H9 (cell line): Measurements from ENCODE around the gene CLDN2. TPM values are rescaled to one million over a fixed set of nuclear protein-coding genes. Genes with fewer than 3 reads are reported as not detected.

ENCODE experiments used
- DNase-seq: peaks from one replicate; pipeline ENCODE4 v3.0.0-alpha.2; 2017
- H2AFZ ChIP-seq: one replicate; pipeline ENCODE4 v1.6.1; 2013; ENCODE audit warnings: mild to moderate bottlenecking, low read length, control low read depth, moderate library complexity
- H2AK5ac ChIP-seq: 2 replicates; pipeline ENCODE4 v1.6.1; 2013; ENCODE audit warnings: low read length, control low read depth, mixed read lengths; ENCODE audit not compliant: insufficient read length
- H2BK120ac ChIP-seq: one replicate; pipeline ENCODE4 v1.6.1; 2013; ENCODE audit warnings: low read depth, mild to moderate bottlenecking, low read length, control low read depth, inconsistent platforms; ENCODE audit not compliant: poor library complexity, severe bottlenecking
- H2BK12ac ChIP-seq: 2 replicates; pipeline ENCODE4 v1.6.1; 2013; ENCODE audit warnings: low read length, control low read depth, mixed read lengths, low read depth; ENCODE audit not compliant: insufficient read length
- H2BK15ac ChIP-seq: 2 replicates; pipeline ENCODE4 v1.6.1; 2013; ENCODE audit warnings: low read depth, low read length, control low read depth
- H2BK20ac ChIP-seq: one replicate; pipeline ENCODE4 v1.6.1; 2013; ENCODE audit warnings: low read depth, mild to moderate bottlenecking, low read length, control low read depth, inconsistent platforms; ENCODE audit not compliant: poor library complexity, severe bottlenecking
- H2BK5ac ChIP-seq: 2 replicates; pipeline ENCODE4 v1.6.1; 2013; ENCODE audit warnings: low read length, control low read depth, mixed read lengths; ENCODE audit not compliant: insufficient read length
- H3K14ac ChIP-seq: 2 replicates; pipeline ENCODE4 v1.6.1; 2013; ENCODE audit warnings: low read length, control low read depth; ENCODE audit not compliant: insufficient read depth
- H3K18ac ChIP-seq: 2 replicates; pipeline ENCODE4 v1.6.1; 2013; ENCODE audit warnings: low read depth, mild to moderate bottlenecking, mixed read lengths, low read length, control low read depth; ENCODE audit not compliant: insufficient read length
- H3K23ac ChIP-seq: 2 replicates; pipeline ENCODE4 v1.6.1; 2013; ENCODE audit warnings: low read length, control low read depth, mixed read lengths, low read depth; ENCODE audit not compliant: insufficient read length
- H3K23me2 ChIP-seq: 2 replicates; pipeline ENCODE4 v1.6.1; 2013; ENCODE audit warnings: low read depth, mild to moderate bottlenecking, mixed read lengths, low read length, control low read depth; ENCODE audit not compliant: insufficient read length, poor library complexity, severe bottlenecking
- H3K27ac ChIP-seq: 2 replicates; pipeline ENCODE4 v1.5.1; 2013; ENCODE audit warnings: low read length, control low read depth, mixed read lengths, low read depth; ENCODE audit not compliant: insufficient read length
- H3K27me3 ChIP-seq: 2 replicates; pipeline ENCODE4 v1.6.1; 2013; ENCODE audit warnings: low read length, control low read depth, inconsistent platforms; ENCODE audit not compliant: insufficient read depth
- H3K4ac ChIP-seq: 2 replicates; pipeline ENCODE4 v1.6.1; 2013; ENCODE audit warnings: low read depth, mild to moderate bottlenecking, control low read depth, inconsistent platforms, low read length, moderate library complexity
- H3K4me1 ChIP-seq: 2 replicates; pipeline ENCODE4 v1.6.1; 2013; ENCODE audit warnings: low read length, control low read depth, inconsistent platforms; ENCODE audit not compliant: insufficient read depth
- H3K4me2 ChIP-seq: 2 replicates; pipeline ENCODE4 v1.6.1; 2013; ENCODE audit warnings: low read length, control low read depth, mixed read lengths; ENCODE audit not compliant: insufficient read length, insufficient read depth
- H3K56ac ChIP-seq: 2 replicates; pipeline ENCODE4 v1.6.1; 2013; ENCODE audit warnings: low read depth, mild to moderate bottlenecking, mixed read lengths, low read length, control low read depth; ENCODE audit not compliant: insufficient read length
- H3K79me1 ChIP-seq: 2 replicates; pipeline ENCODE4 v1.6.1; 2013; ENCODE audit warnings: low read depth, mild to moderate bottlenecking, moderate library complexity, low read length, control low read depth, inconsistent platforms; ENCODE audit not compliant: insufficient read depth, poor library complexity, severe bottlenecking
- H3K79me2 ChIP-seq: 2 replicates; pipeline ENCODE4 v1.6.1; 2013; ENCODE audit warnings: low read length, control low read depth, inconsistent platforms; ENCODE audit not compliant: insufficient read depth
- H3K9ac ChIP-seq: 2 replicates; pipeline ENCODE4 v1.6.1; 2013; ENCODE audit warnings: low read length, control low read depth, mixed read lengths; ENCODE audit not compliant: insufficient read length; ENCODE audit errors: extremely low read depth
- H3K9me3 ChIP-seq: one replicate; pipeline ENCODE4 v1.6.1; 2013; ENCODE audit warnings: low read depth, low read length, inconsistent platforms; ENCODE audit not compliant: control insufficient read depth
- H3T11ph ChIP-seq: one replicate; pipeline ENCODE4 v1.6.1; 2013; ENCODE audit warnings: mild to moderate bottlenecking, low read length, control low read depth, inconsistent platforms
- H4K20me1 ChIP-seq: one replicate; pipeline ENCODE4 v1.6.1; 2013; ENCODE audit not compliant: control insufficient read depth, insufficient read length, insufficient read depth
- H4K5ac ChIP-seq: 2 replicates; pipeline ENCODE4 v1.6.1; 2013; ENCODE audit warnings: low read depth, mild to moderate bottlenecking, mixed read lengths, low read length, control low read depth; ENCODE audit not compliant: insufficient read length
- H4K8ac ChIP-seq: replicated peaks from 2 replicates; pipeline ENCODE4 v1.6.1; 2013; ENCODE audit warnings: low read length, control low read depth, mixed read lengths, low read depth; ENCODE audit not compliant: insufficient read length
- H4K91ac ChIP-seq: 2 replicates; pipeline ENCODE4 v1.6.1; 2013; ENCODE audit warnings: low read depth, mild to moderate bottlenecking, moderate library complexity, mixed read lengths, low read length, control low read depth; ENCODE audit not compliant: insufficient read length
- H3K27ac Mint-ChIP-seq, 3 experiments: 2 replicates in 2 of 3; 3 replicates in 1 of 3; pipeline ENCODE4 v1.8.0; 2020 to 2021; ENCODE audit warnings: mixed read lengths in 3 of 3, mild to moderate bottlenecking in 1 of 3, moderate library complexity in 1 of 3
- H3K27me3 Mint-ChIP-seq: 2 replicates; pipeline ENCODE4 v1.8.0; 2021; ENCODE audit warnings: low read depth, mild to moderate bottlenecking, moderate library complexity, mixed read lengths
- H3K36me3 Mint-ChIP-seq, 3 experiments: 2 replicates in 2 of 3; 3 replicates in 1 of 3; pipeline ENCODE4 v1.8.0; 2020 to 2021; ENCODE audit warnings: low read depth in 3 of 3, mixed read lengths in 3 of 3; ENCODE audit not compliant: insufficient read depth in 1 of 3
- H3K4me1 Mint-ChIP-seq, 2 experiments: 2 replicates each; pipeline ENCODE4 v1.8.0; 2020; ENCODE audit warnings: mixed read lengths in 2 of 2
- H3K4me3 Mint-ChIP-seq, 2 experiments: 2 replicates in 1 of 2; 3 replicates in 1 of 2; pipeline ENCODE4 v1.8.0; 2020 to 2021; ENCODE audit warnings: mild to moderate bottlenecking in 2 of 2, mixed read lengths in 2 of 2, moderate library complexity in 1 of 2
- H3K9me3 Mint-ChIP-seq, 2 experiments: 2 replicates in 1 of 2; 3 replicates in 1 of 2; pipeline ENCODE4 v1.8.0; 2020; ENCODE audit warnings: mild to moderate bottlenecking in 2 of 2, mixed read lengths in 2 of 2, moderate library complexity in 1 of 2
- WGBS: extraction: QIAGEN DNeasy Blood & Tissue Kit; methylation state at CpG from one replicate; pipeline ENCODE4 v1.1.7; 2013; ENCODE audit warnings: missing lambda C conversion rate, low lambda C conversion rate, mixed read lengths; ENCODE audit not compliant: insufficient read length; ENCODE audit errors: extremely low coverage; 5-methylcytosine and 5-hydroxymethylcytosine counted together
- total RNA-seq: library from RNA; stranded (reverse); gene quantifications from 2 replicates; pipeline ENCODE4 v1.2.1, GENCODE V29; 2021
- TF ChIP-seq, protein P1 (sequence below): fragments of 200-600 bp; sonication (generic); conservative IDR thresholded peaks from 3 replicates; pipeline ENCODE4 v1.8.0; 2021; ENCODE audit warnings: antibody characterized with exemption, mild to moderate bottlenecking

The CLDN2 gene
- total RNA-seq, 1 experiment from 2014 or later = not detected

- no peaks in the 10 kb centered on the region for H3K79me2 ChIP-seq
- no peak overlapping the region for H2AFZ ChIP-seq
- no peak overlapping the region for H3K23ac ChIP-seq
- no peak for DNase-seq
- H2AK5ac ChIP-seq = no peak overlapping the region
- TF ChIP-seq, protein P1, sequence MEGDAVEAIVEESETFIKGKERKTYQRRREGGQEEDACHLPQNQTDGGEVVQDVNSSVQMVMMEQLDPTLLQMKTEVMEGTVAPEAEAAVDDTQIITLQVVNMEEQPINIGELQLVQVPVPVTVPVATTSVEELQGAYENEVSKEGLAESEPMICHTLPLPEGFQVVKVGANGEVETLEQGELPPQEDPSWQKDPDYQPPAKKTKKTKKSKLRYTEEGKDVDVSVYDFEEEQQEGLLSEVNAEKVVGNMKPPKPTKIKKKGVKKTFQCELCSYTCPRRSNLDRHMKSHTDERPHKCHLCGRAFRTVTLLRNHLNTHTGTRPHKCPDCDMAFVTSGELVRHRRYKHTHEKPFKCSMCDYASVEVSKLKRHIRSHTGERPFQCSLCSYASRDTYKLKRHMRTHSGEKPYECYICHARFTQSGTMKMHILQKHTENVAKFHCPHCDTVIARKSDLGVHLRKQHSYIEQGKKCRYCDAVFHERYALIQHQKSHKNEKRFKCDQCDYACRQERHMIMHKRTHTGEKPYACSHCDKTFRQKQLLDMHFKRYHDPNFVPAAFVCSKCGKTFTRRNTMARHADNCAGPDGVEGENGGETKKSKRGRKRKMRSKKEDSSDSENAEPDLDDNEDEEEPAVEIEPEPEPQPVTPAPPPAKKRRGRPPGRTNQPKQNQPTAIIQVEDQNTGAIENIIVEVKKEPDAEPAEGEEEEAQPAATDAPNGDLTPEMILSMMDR = no peak
- H4K91ac ChIP-seq = no peak overlapping the region
- no peak overlapping the region for H2BK20ac ChIP-seq
- no peak overlapping the region for H3K56ac ChIP-seq
- no peak overlapping the region for H3K4me3 Mint-ChIP-seq
- H3K9me3 Mint-ChIP-seq = peaks cover 0 to 33% of the 10 kb centered on the region in 2 experiments; a peak in 2 of 5 replicates
- no peak overlapping the region for H4K5ac ChIP-seq
- no peaks in the 10 kb centered on the region for H3K4me1 Mint-ChIP-seq
- no peak overlapping the region for H2BK120ac ChIP-seq
- H3K9ac ChIP-seq = no peak overlapping the region
- no peak overlapping the region for H3K18ac ChIP-seq
- H4K20me1 ChIP-seq = no peaks in the 10 kb centered on the region
- no peak overlapping the region for H2BK15ac ChIP-seq
- no peaks in the 10 kb centered on the region for H3K23me2 ChIP-seq
- H3K79me1 ChIP-seq = no peaks in the 10 kb centered on the region
- peaks cover 0 to 5% (median 0%) of the 10 kb centered on the region in 3 experiments; a peak in 2 of 7 replicates for H3K36me3 Mint-ChIP-seq
- no peak overlapping the region for H2BK12ac ChIP-seq
- no peak overlapping the region for H4K8ac ChIP-seq
- H3K4me2 ChIP-seq = no peak overlapping the region
- no peak overlapping the region for H2BK5ac ChIP-seq
- H3K14ac ChIP-seq = no peak overlapping the region
- no peak overlapping the region for H3K27ac ChIP-seq
- no peaks in the 10 kb centered on the region for H3K27me3 ChIP-seq
- H3T11ph ChIP-seq = no peak overlapping the region
- no CpG with 5 or more reads among the region's 1 CpG for WGBS
- no peak overlapping the region for H3K4ac ChIP-seq
- H3K4me1 ChIP-seq = no peaks in the 10 kb centered on the region
- H3K9me3 ChIP-seq = no peaks in the 10 kb centered on the region
- no peaks in the 10 kb centered on the region for H3K27me3 Mint-ChIP-seq
- peak overlapping the region in 1 of 3 experiments; percentile 24; a peak in 1 of 7 replicates for H3K27ac Mint-ChIP-seq
Observed at GRCh38 chrX:106955004-106955772, 35.0 kb downstream of the CLDN2 start.
